Peyer's patch (tissue), 4 donors: ENCODE data around the gene SLC39A7.

ENCODE experiments used
- POLR2A ChIP-seq, 2 donors: fragments of 450-650 bp; IDR thresholded peaks; one replicate each; pipeline ENCODE4 v1.5.1; 2017; ENCODE audit warnings: antibody characterized with exemption in 2 of 2, mild to moderate bottlenecking in 2 of 2, moderate library complexity in 2 of 2
- TF ChIP-seq, protein P1 (sequence below), 6 experiments: fragments of 450-650 bp in 4 of 6; fragments of 200-600 bp in 2 of 6; sonication (generic) in 1 of 6; IDR thresholded peaks; one replicate each; pipeline ENCODE4 v1.5.1; 2017 to 2019; ENCODE audit warnings: antibody characterized with exemption in 6 of 6, mild to moderate bottlenecking in 3 of 6, moderate library complexity in 1 of 6

DNA sequence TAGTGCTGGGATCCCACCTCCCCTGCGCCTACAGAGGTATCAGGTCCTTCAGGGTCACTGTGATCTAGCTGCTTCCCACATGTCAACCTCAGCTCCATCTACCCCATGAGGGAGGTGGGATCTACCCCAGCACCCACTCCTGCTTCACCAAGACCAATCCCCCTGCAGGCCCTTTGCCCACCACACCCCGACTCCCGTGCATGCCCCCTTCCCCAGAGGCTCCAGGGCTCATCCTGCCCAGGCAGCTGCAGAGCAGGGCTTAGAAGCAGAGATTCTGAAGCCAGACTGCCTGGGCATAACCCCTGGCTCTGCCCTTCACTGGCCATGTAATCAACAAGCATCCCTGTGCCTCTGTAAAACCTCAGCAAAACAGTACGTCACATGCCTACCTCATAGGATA, 25.9 kb upstream of the SLC39A7 start:
- TF ChIP-seq, protein P1, sequence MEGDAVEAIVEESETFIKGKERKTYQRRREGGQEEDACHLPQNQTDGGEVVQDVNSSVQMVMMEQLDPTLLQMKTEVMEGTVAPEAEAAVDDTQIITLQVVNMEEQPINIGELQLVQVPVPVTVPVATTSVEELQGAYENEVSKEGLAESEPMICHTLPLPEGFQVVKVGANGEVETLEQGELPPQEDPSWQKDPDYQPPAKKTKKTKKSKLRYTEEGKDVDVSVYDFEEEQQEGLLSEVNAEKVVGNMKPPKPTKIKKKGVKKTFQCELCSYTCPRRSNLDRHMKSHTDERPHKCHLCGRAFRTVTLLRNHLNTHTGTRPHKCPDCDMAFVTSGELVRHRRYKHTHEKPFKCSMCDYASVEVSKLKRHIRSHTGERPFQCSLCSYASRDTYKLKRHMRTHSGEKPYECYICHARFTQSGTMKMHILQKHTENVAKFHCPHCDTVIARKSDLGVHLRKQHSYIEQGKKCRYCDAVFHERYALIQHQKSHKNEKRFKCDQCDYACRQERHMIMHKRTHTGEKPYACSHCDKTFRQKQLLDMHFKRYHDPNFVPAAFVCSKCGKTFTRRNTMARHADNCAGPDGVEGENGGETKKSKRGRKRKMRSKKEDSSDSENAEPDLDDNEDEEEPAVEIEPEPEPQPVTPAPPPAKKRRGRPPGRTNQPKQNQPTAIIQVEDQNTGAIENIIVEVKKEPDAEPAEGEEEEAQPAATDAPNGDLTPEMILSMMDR (IDR thresholded peaks at IDR 0.05): no peak
- TF ChIP-seq POLR2A (IDR thresholded peaks at IDR 0.05): no peak
